HG02885 (cell line): ENCODE data around the gene RIN3.

Source experiments
- ATAC-seq: cut with Tn5 transposase; IDR thresholded peaks from one replicate; pipeline ENCODE4 v1.9.1; 2021; ENCODE audit warnings: mild to moderate bottlenecking; ENCODE audit not compliant: unreplicated experiment, poor library complexity

The RIN3 gene

DNA sequence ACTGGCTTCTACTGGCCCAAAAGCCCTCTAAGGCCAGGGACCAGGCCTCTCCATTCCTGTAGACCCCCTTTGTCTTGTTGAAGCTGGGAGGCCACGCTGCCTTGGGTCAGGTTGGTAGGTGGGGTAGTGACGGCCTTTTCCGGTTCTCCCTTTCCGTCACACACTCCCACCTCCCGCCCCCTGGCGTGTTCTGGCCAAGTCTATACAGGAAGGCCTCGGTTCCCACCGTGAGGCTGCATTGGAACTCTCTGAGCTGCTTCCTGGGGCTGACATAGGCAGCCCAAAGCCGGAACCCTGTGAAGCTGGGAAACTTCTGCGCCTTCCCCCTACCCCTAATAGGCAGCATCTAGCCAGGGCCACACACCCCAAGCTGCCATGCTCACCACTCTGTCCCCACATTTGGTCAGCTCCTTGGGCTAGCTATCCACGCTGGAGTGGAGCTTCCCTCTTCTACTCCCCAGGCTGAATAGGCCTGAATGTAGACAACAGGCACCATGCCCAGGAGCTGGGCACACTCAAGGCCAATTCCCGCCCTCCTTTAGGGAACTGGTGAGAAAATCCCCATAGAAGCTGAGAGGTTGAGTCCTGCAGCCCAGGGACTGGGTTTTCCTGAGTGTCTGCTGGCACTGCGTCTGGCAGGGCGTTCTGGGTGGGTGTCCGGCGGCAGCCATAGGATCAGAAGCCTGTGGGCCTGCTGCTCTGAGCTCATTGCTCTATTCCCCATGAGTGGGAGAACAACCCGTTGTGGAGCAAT lies 35.7 kb downstream of the RIN3 start:
- no peak for ATAC-seq

DNA sequence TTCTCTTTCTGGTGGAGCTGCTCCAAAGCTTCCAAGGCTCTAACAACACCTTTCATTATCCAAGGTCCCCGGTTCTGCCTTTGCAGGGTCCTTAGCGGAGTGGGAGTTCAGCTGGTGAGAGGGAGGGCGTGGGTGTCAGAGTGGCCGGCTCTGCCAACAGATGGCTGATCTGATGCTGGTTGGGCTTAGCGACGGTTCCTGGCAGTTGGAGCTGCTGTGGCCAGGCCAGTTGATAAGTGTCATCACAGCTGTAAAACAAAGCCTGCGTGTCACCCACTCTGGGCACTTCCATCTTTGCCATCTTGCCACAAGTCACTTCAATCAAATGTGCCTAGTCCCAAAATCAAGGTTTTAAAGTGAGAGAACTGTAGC lies 36.3 kb downstream of the RIN3 start:
- ATAC-seq: no peak

DNA sequence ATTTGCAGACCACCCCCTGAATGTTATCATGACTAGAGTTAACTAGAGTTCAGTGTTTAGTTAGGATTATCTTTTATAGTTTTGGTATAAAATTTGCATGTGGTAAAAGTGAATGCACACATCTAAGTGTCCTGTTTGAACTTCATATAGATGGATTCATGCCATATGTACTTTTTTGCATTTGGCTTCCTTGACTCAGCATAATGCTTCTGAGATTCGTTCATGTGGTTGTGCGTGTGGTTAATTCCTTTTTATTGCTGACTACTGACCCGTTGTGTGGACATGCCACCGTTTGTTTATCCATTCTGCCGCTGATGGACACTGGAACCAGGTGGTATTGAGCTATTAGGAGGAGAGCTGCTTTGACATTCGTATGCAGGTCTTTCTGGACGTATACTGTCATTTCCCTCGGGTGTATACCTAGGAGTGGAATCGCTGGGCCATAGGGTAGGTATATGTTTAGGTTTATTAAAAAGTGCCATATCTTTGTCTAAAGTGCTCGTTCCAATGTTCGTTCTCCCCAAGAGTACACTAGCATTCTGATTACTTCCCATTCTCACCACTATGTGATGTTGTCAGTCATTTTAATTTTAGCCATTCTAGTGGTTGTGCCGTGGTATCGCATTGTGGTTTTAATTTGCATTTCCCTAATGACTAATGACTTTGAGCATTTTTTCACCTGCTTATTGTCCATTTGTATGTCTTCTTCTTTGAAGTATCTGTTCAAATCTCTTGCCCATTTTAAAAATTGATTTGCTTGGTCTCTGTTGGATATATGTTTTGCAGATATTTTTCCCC lies 37.7 kb downstream of the RIN3 start:
- ATAC-seq: peak; percentile 77

DNA sequence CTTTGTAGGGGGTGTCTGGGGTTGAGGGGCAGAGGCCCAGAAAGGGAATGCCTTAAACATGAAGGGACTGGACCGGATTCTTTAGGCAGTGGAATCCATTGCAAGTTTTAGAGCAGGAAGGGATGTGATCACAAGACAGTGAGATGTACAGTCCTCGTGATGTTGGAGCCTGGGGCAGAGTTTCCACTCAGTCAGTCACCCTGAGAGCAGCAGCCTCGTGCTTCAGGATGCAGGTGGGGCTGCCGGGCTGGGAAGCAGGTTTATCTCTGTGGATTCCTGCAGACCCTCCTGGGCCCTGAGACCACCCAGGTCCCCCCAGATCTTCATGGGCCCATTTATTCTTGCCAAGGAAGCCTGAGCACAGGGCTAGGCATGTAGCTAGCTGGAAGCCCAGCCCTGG lies 38.5 kb downstream of the RIN3 start:
- no peak for ATAC-seq

DNA sequence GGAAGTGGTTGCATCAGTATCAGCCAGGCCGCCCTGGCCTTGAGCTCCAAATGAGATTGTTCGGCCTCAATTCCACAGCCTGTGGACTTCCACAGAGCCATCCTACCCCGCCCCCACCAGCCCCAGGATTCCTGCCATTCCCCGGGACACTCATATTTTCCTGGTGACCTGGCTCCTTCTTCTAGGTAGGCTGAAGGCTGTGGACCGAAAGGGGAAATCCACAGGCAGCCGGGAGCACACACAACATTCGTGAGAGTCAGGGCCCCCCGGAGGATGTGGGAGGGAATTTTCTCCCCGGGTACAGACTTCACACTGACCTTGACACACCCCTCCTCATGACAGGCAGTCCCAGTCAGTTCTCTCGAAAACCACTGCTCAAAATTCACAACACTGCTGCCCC lies 39.9 kb downstream of the RIN3 start:
- ATAC-seq: no peak

DNA sequence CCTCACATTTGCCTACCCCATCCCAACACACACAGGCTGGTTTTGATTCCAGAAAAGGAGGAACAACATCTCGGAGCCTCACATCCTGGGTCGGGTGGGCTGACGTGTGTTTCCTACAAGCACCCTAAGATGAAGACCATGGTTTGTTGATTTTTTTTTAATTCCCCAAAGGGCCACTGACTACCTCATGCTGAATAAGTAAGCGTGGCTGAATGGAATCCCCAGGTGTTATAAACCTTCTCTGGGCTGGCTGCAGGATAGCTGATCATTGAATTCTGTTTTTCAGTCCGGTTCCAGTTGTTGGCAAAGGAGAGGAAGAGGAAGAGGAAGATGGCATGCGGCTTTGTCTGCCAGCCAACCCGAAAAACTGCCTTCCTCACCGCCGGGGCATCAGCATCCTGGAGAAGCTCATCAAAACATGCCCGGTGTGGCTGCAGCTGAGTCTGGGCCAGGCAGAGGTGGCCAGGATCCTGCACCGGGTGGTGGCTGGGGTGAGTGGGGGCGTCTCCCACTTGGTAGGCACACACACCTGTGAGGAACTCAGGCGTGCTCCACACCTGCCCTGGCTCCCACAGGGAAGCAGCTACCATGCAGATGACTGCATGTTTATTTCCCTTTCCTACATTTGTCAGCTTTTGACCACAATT lies 42.0 kb downstream of the RIN3 start:
- no peak for ATAC-seq

DNA sequence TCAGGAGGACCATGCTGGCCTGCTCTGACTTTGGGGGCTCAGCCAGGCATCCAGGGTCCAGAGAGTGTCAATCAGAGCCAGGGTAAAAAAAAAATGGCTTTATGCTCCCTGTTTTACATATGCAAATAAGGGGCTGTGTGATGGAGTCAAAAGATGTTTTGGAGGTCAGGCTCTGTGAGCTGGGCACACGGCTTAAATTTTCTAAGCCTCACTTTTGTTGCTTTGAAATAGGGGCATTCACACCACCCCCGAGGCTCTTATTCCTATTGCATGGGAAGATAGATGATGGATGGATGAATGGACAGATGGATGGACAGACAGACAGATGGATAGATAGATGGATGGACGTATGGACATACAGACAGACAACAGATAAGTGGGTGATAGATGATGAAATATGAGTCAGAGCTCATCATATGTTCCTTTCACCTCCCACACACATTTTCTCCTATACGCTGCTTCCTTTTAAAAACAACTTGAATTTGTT lies 42.7 kb downstream of the RIN3 start:
- peak; percentile 44 for ATAC-seq

DNA sequence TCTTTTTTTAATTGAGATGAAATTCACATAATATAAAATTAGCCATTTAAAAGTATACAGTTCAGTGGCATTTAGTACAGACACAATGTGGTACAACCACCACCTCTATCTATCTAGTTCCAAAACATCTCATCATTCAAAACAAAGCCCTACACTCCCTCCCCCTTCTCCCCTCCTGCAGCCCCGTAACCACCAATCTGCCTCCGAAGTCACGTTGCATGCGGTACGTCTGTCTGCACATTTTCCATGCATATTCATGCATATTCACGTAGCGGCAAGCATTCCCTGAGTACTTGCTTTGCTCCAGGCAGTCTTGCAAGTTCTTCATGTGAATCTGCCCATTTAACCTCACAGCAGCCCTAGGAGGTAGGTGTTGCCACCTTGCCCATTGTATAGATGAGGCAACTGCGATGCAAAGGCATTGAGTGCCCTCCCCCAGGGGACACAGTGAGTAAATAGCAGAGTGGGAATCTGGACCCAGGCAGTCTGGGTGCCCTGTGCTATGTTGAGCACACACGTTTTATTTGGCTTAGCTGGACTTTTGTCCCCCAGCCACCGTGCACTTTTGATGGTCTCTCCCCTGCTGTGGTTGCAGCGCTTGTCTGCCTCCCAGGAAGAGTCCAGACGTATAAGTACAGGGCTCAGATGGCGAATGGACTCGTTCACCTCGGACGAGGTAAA lies 43.4 kb downstream of the RIN3 start:
- no peak for ATAC-seq

DNA sequence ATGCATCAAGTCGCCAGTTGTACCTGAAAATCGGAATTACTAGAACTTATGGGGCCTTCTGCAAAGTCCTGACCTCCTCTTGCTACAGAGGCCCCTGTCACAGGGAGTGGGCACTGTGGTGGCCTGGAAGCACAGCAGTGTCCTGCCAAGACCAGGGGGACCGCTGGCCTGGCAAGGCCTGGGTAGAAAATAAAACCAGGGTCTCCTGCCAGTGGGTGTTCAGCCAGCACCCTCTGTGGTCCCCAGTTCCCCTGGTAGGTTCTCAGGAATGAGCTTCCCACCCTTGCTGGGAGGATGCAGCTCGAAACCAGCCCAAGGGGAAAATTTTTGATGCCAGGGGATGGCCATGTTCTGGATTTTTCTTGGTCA lies 43.9 kb downstream of the RIN3 start:
- ATAC-seq: no peak

DNA sequence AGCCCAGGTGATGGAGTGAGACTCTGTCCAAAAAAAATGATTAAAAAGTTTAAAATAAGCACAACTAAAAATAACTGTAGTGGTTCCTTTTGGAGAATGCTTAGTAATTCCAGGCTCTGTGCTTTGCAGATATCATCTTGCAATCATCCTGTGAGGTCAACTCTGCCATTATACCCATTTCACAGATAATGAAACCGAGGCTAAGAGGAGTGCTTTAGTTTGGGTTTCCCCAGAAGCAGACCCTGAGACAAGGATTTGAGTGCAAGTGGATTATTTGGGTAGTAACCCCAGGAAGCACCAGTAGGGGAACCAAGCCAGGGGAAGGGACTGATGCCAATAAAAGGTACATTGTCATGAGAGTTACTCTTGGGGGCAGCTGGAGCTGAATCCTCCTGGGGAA lies 44.7 kb downstream of the RIN3 start:
- no peak for ATAC-seq

DNA sequence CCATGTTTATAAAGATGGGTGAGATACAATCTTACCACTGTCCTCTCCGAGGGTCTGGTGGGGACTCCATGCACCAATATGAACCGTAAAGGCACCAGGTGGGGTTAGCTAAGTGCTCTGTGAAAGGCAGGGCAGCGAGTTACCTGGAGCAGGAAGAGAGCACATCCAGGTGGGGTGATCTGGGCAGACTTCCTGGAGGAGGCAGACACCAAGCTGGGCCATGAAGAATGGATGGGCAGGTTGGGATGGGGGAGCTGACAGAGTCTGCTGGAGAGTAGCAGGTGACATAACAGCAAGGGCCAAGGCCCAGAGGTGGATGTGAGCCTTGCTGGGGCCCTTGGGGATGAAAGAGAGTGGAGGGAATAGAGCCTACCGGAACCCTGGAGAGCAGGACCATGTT lies 45.9 kb downstream of the RIN3 start:
- no peak for ATAC-seq

DNA sequence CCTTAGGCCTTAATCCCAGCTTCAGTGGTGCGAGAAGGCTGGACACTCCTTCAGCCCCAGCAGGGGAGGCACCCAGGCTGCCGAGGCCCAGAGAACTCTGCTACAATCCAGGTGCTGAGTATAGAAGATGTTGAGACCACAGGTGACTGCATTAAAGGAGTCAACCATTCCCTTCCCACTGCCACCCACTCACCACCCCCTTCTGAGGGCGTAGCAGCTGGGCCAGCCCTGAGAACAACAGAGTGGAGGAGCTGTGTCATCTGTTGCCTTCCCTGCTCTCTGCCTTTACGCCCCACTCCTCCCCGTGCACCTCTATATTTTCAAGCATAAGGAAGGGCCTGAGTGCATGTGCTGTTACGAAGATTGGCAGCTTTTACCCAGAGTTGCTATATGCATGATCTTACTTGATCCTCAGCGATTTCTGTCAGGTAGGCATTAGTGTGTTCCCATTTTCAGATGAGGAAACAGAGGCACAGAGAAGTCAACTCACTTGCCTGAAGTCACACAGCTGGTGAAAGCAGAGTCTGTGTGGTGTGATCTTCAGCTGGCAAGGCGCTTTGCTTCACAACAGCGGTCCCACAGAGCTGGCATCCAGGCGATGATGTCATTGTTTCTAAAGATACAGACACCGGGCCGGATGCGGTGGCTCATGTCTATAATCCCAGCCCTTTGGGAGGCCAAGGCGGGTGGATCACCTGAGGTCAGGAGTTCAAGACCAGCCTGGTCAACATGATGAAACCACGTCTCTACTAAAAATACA lies 46.7 kb downstream of the RIN3 start:
- ATAC-seq: no peak

DNA sequence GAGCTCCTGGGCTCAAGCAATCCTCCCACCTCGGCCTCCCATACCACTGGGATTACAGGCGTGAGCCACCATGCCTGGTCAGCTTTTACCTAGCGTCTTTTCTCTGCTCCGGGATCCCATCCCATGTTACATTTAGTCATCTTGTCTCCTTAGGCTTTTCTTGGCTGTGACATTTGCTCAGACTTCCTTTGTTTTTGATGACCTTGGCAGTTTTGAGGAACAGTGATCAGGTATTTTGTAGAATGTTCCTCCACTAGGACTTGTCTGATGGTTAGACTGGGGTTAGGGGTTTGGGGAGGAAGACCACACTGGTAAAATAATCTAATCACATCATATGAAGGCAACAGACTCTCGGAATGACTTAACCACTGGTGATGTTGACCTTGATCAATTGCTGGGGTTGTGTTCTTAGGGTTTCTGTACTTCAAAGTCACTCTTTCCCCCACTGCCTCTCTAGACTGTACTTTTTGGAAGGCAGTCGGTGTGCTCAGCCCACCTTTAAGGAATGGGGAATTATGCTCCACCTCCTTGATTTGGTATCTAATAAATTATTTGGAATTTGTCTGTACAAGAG lies 48.4 kb downstream of the RIN3 start:
- ATAC-seq: no peak

DNA sequence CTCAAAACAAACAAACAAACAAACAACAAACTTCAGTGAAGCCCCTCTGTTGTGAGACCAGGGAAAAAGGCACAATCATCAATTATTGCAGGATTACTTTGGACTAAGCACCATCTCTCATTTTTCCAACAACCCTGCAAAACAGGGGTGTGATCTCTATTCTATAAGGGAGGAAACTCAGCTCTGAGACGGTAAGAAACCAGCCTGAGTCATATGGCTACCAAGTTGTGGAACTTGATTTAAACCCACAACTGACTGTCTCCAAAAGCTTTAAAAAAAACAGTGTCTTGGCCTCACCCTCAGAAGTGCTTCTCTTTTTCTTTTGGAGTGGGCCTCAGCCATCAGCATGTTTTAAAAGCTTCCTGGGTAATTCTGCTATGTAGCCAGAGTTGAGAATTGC lies 49.8 kb downstream of the RIN3 start:
- ATAC-seq: peak; percentile 96

DNA sequence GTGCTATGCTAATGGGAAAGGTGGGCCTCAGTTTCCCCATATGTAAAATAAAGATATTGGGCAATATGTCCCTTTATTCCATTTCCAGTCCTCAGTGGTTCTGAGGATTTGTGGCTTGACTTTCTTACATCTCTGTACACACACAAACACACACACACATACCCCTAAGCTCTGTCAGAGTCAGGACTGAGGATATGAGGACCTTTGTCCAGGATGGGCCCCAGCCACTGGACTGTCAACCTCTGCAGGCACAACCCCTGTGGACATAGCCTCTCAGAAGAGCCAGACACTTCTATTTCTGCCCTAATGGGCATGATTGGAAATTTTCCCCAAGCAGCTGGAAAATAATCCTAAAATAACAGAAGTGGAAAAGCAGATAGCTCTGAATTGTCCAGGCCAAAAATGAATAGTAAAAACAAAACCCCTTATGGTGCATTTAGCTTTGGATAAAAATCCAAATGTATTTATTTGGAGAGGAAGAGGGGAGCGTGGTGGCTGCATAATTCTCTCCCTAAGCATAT lies 50.2 kb downstream of the RIN3 start:
- no peak for ATAC-seq

DNA sequence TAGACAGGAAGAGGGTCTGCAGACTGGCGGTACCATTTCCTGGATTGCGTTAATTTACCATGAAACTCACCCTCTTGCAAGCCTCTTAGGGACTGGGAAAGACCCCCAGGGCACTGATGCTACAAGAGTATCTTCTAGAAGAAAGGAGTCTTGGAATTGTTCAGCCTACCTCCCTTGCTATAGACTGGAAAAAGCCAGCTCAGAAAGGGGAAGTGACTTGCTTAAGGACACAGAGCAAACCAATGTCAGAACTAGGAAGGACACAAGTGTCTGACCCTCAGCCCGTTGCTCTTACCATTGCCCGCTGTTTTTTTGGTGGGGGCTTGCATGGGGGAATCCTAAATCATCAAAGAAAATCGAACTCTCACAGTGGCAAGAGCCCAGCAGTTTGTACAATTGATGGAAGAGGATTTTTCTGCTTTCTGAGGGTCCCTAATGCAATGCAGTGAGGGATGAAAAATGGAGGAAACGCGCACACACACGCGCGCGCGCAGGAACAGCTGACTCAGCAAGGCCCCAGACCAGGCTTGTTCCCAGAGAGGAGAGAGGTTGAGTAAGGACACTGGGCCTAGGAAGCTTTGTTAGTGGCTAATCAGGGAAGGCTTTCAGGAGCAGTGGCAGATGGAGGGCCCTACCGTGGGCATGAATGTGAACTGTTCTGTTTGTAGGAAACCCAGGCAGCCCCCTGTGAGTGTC lies 50.9 kb downstream of the RIN3 start:
- no peak for ATAC-seq

DNA sequence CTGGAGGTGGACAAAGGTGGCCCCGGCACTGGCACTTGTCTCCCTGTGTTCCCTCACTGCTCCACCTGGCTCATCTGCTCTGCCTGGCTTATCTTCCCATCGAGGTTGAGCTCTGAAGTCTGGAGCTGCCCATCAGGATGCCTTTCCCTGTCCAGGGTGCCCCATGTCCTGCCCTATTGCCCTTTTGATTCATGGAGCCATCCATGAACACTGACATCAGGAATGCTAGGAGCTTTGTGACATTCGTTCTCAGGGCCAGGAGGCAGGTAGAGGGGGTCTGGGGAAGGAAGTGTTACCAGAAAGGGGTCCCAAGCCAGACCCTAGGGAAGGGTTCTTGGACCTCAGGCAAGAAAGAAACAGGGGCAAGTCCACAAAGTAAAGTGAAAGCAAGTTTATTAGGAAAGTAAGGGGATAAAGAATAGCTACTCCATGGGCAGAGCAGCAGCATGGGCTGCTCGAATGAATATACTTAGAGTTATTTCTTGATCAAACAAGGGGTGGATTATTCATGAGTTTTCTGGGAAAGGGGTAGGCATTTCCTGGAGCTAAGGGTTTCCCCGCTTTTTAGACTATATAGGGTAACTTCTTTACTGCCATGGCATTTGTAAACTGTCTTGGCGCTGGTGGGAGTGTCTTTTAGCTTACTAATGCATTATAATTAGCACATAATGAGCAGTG lies 51.6 kb downstream of the RIN3 start:
- ATAC-seq: no peak

DNA sequence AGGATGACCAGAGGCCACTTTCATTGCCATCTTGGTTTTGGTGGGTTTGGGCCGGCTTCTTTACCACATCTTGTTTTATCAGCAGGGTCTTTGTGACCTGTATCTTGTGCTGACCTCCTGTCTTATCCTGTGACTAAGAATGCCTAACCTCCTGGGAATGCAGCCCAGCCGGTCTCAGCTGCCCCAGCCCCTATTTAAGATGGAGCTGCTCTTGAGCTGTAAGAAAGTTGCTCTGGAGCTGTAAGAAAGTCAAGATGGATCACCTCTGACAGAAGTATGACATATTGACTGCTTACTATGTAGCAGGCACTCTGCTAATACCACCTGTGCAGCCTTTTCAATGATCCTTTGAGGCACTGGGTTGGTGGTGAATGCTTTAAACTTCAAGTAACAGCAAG lies 52.1 kb downstream of the RIN3 start:
- no peak for ATAC-seq
